Dermis blood vessel endothelial cell (primary cell): ENCODE data around the gene EIF4G3. TPM values are rescaled to one million over a fixed set of nuclear protein-coding genes. Genes with fewer than 3 reads are reported as not detected.
"Not testable (repeated sequence)": the region's sequence is repeated elsewhere in the genome, so short reads cannot be mapped to it uniquely, and the experiment has no call there.

Source experiments
- DNase-seq: peaks from one replicate; pipeline ENCODE4 v3.0.0; 2010
- total RNA-seq: library from RNA; depleted of rRNA; stranded (reverse); fragments of >200 nt; gene quantifications from 2 replicates; pipeline ENCODE4 v1.2.3, GENCODE V29; 2014

Gene EIF4G3
- total RNA-seq: 39.8 and 60.8 TPM in 2 replicates

GRCh38 chr1:21176586-21177555 lies at the start of gene EIF4G3:
Gene EIF4G3 (minus strand): TSS chr1:21176897. CDS start chr1:21002742, 174,155 bp downstream.
- peak; percentile 98 for DNase-seq

GRCh38 chr1:21225065-21225464 lies 48.4 kb upstream of the EIF4G3 start:
- DNase-seq: no peak

GRCh38 chr1:21220815-21221214 lies 44.1 kb upstream of the EIF4G3 start:
- DNase-seq: peak; percentile 67

- DNase-seq: no peak
Observed at GRCh38 chr1:21219674-21220073, 43.0 kb upstream of the EIF4G3 start.

- DNase-seq: peak; percentile 60
Observed at GRCh38 chr1:21217812-21218596, 41.3 kb upstream of the EIF4G3 start.

- DNase-seq: peak; percentile 76
Observed at GRCh38 chr1:21216835-21217811, 40.4 kb upstream of the EIF4G3 start.

GRCh38 chr1:21212126-21212525 lies 35.4 kb upstream of the EIF4G3 start:
- no peak for DNase-seq

GRCh38 chr1:21208137-21208700 lies 31.5 kb upstream of the EIF4G3 start:
- not testable (repeated sequence) for DNase-seq

GRCh38 chr1:21206117-21206516 lies 29.4 kb upstream of the EIF4G3 start:
- DNase-seq: no peak

GRCh38 chr1:21205416-21205815 lies 28.7 kb upstream of the EIF4G3 start:
- DNase-seq: no peak

- no peak for DNase-seq
Observed at GRCh38 chr1:21201650-21202049, 25.0 kb upstream of the EIF4G3 start.

GRCh38 chr1:21201238-21201637 lies 24.5 kb upstream of the EIF4G3 start:
- not testable (repeated sequence) for DNase-seq

- no peak for DNase-seq
Observed at GRCh38 chr1:21200767-21201166, 24.1 kb upstream of the EIF4G3 start.

- DNase-seq: no peak
Observed at GRCh38 chr1:21198929-21199328, 22.2 kb upstream of the EIF4G3 start.

GRCh38 chr1:21192871-21193270 lies 16.2 kb upstream of the EIF4G3 start:
- DNase-seq: peak; percentile 21

- DNase-seq: peak; percentile 77
Observed at GRCh38 chr1:21192284-21192683, 15.6 kb upstream of the EIF4G3 start.

GRCh38 chr1:21190771-21191170 lies 14.1 kb upstream of the EIF4G3 start:
- not testable (repeated sequence) for DNase-seq

GRCh38 chr1:21189906-21190500 lies 13.3 kb upstream of the EIF4G3 start:
- peak; percentile 81 for DNase-seq

- no peak for DNase-seq
Observed at GRCh38 chr1:21189421-21189820, 12.7 kb upstream of the EIF4G3 start.

GRCh38 chr1:21188235-21188634 lies 11.5 kb upstream of the EIF4G3 start:
- no peak for DNase-seq

- DNase-seq: no peak
Observed at GRCh38 chr1:21185221-21185731, 8.6 kb upstream of the EIF4G3 start.
